Measurements from ENCODE around the gene IRX1.

DNA sequence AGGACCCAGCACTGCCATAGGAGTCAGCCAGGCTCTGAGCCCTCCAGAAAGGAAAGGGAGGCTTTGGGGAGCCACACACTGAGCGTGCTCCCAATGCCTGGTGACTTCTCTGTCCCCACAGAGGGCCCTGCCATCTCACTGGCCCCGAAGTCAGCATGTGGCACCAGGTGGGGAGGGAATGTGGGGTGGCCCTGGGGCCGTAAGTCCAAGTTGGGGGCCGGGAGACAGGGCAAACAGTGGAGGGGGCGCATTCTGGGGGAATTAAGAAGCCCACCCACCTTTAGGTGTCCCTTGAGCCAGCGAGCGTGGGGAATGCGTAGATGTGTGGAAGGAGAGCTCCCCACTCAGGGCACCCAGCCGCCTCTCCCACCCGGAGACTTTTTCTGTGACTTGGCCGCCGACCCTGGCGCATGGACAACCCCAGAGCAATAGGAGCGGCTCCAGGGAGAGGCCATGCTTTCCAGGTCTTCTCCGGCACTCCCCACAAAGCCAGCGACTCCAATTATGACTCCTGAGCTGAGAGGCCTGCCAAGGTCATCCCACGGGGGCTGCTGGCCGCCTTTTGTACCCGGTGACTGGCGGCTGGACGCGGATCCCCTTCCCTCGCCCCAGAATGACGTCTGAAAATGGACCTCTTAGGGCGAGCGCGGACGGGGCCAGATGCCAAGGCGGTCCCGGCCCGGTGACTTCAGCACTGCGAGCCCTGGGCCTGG lies 9.8 kb downstream of the IRX1 start:
- TF ChIP-seq, protein P1, sequence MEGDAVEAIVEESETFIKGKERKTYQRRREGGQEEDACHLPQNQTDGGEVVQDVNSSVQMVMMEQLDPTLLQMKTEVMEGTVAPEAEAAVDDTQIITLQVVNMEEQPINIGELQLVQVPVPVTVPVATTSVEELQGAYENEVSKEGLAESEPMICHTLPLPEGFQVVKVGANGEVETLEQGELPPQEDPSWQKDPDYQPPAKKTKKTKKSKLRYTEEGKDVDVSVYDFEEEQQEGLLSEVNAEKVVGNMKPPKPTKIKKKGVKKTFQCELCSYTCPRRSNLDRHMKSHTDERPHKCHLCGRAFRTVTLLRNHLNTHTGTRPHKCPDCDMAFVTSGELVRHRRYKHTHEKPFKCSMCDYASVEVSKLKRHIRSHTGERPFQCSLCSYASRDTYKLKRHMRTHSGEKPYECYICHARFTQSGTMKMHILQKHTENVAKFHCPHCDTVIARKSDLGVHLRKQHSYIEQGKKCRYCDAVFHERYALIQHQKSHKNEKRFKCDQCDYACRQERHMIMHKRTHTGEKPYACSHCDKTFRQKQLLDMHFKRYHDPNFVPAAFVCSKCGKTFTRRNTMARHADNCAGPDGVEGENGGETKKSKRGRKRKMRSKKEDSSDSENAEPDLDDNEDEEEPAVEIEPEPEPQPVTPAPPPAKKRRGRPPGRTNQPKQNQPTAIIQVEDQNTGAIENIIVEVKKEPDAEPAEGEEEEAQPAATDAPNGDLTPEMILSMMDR (conservative IDR thresholded peaks at IDR 0.05 in 1 of 2, IDR thresholded peaks at IDR 0.05 in 1 of 2; ENCODE audit: extremely low read depth in 1 of 2, insufficient read depth in 1 of 2, low read depth in 1 of 2, low read length in 2 of 2), result no peak
- no peak for TF ChIP-seq EZH2 (IDR thresholded peaks at IDR 0.05; ENCODE audit: borderline replicate concordance, low read length)

All from mammary epithelial cell (primary cell).